ENCODE data around the gene RFXAP.
A peak's percentile ranks its signal among the peaks of the same experiment; 100 is the strongest.

The RFXAP gene

GRCh38 chr13:36814465-36814864 lies 4.6 kb upstream of the RFXAP start:
- 94 to 95% methylated on average over 9 of the region's 9 CpGs for WGBS, 2 experiments
- Histone ChIP-seq H3K4me3 (ENCODE audit: insufficient read depth, low read depth, low read length) (no peak overlapping the region), H3K27ac (ENCODE audit: insufficient read depth, low read depth, low read length, poor library complexity, severe bottlenecking) (no peak overlapping the region), H3K4me1 (ENCODE audit: control insufficient read depth, insufficient read depth, low read length) (no peaks in the 10 kb centered on the region), H3K9me3 (ENCODE audit: control insufficient read depth, low read length) (no peaks in the 10 kb centered on the region), H3K27me3 (ENCODE audit: control insufficient read depth, insufficient read depth, low read length, poor library complexity, severe bottlenecking) (no peaks in the 10 kb centered on the region), H3K36me3 (ENCODE audit: control insufficient read depth, insufficient read depth, low read length) (no peaks in the 10 kb centered on the region)

- no peak overlapping the region for H3K4me3 ChIP-seq (ENCODE audit: insufficient read depth, low read depth, low read length)
- no peaks in the 10 kb centered on the region for H3K27me3 ChIP-seq (ENCODE audit: control insufficient read depth, insufficient read depth, low read length, poor library complexity, severe bottlenecking)
- H3K36me3 ChIP-seq (ENCODE audit: control insufficient read depth, insufficient read depth, low read length), result no peaks in the 10 kb centered on the region
- WGBS, 2 experiments, result 87 to 98% methylated on average over 2 of the region's 2 CpGs
- H3K4me1 ChIP-seq (ENCODE audit: control insufficient read depth, insufficient read depth, low read length), result peaks cover 2% of the 10 kb centered on the region
- no peaks in the 10 kb centered on the region for H3K9me3 ChIP-seq (ENCODE audit: control insufficient read depth, low read length)
- no peak overlapping the region for H3K27ac ChIP-seq (ENCODE audit: insufficient read depth, low read depth, low read length, poor library complexity, severe bottlenecking)
Observed at GRCh38 chr13:36815062-36815461, 4.0 kb upstream of the RFXAP start.

- 50% methylated on average over 12 of the region's 12 CpGs for WGBS, 2 experiments
- no peaks in the 10 kb centered on the region for H3K36me3 ChIP-seq (ENCODE audit: control insufficient read depth, insufficient read depth, low read length)
- no peaks in the 10 kb centered on the region for H3K27me3 ChIP-seq (ENCODE audit: control insufficient read depth, insufficient read depth, low read length, poor library complexity, severe bottlenecking)
- H3K4me3 ChIP-seq (ENCODE audit: insufficient read depth, low read depth, low read length), result peak overlapping the region; percentile 73
- no peaks in the 10 kb centered on the region for H3K9me3 ChIP-seq (ENCODE audit: control insufficient read depth, low read length)
- no peak overlapping the region for H3K27ac ChIP-seq (ENCODE audit: insufficient read depth, low read depth, low read length, poor library complexity, severe bottlenecking)
- H3K4me1 ChIP-seq (ENCODE audit: control insufficient read depth, insufficient read depth, low read length), result peaks cover 8% of the 10 kb centered on the region
Observed at GRCh38 chr13:36817996-36818803, 822 bp upstream of the RFXAP start.

GRCh38 chr13:36819739-36820090 lies 693 bp downstream of the RFXAP start:
- peaks cover 8% of the 10 kb centered on the region for H3K4me1 ChIP-seq (ENCODE audit: control insufficient read depth, insufficient read depth, low read length)
- no peaks in the 10 kb centered on the region for H3K36me3 ChIP-seq (ENCODE audit: control insufficient read depth, insufficient read depth, low read length)
- H3K27ac ChIP-seq (ENCODE audit: insufficient read depth, low read depth, low read length, poor library complexity, severe bottlenecking), result no peak overlapping the region
- WGBS, 2 experiments, result 2 to 5% methylated on average over 20 of the region's 20 CpGs
- H3K4me3 ChIP-seq (ENCODE audit: insufficient read depth, low read depth, low read length), result peak overlapping the region; percentile 73
- no peaks in the 10 kb centered on the region for H3K9me3 ChIP-seq (ENCODE audit: control insufficient read depth, low read length)
- H3K27me3 ChIP-seq (ENCODE audit: control insufficient read depth, insufficient read depth, low read length, poor library complexity, severe bottlenecking), result no peaks in the 10 kb centered on the region

GRCh38 chr13:36820222-36820621 lies 1.2 kb downstream of the RFXAP start:
- WGBS, 2 experiments, result 77 to 80% methylated on average over 4 of the region's 4 CpGs
- peak overlapping the region; percentile 73 for H3K4me3 ChIP-seq (ENCODE audit: insufficient read depth, low read depth, low read length)

GRCh38 chr13:36822785-36823184 lies 3.8 kb downstream of the RFXAP start:
- Histone ChIP-seq H3K4me3 (ENCODE audit: insufficient read depth, low read depth, low read length) (no peak overlapping the region), H3K27ac (ENCODE audit: insufficient read depth, low read depth, low read length, poor library complexity, severe bottlenecking) (no peak overlapping the region), H3K36me3 (ENCODE audit: control insufficient read depth, insufficient read depth, low read length) (no peaks in the 10 kb centered on the region), H3K4me1 (ENCODE audit: control insufficient read depth, insufficient read depth, low read length) (peaks cover 8% of the 10 kb centered on the region), H3K27me3 (ENCODE audit: control insufficient read depth, insufficient read depth, low read length, poor library complexity, severe bottlenecking) (no peaks in the 10 kb centered on the region), H3K9me3 (ENCODE audit: control insufficient read depth, low read length) (no peaks in the 10 kb centered on the region)
- 97% methylated on average over 3 of the region's 3 CpGs for WGBS, 2 experiments

More at GRCh38 chr13:36820222-36820621, 1.2 kb downstream of the RFXAP start:
- peaks cover 8% of the 10 kb centered on the region for H3K4me1 ChIP-seq (ENCODE audit: control insufficient read depth, insufficient read depth, low read length)
- H3K36me3 ChIP-seq (ENCODE audit: control insufficient read depth, insufficient read depth, low read length), result no peaks in the 10 kb centered on the region
- H3K27ac ChIP-seq (ENCODE audit: insufficient read depth, low read depth, low read length, poor library complexity, severe bottlenecking), result no peak overlapping the region
- H3K9me3 ChIP-seq (ENCODE audit: control insufficient read depth, low read length), result no peaks in the 10 kb centered on the region
- H3K27me3 ChIP-seq (ENCODE audit: control insufficient read depth, insufficient read depth, low read length, poor library complexity, severe bottlenecking), result no peaks in the 10 kb centered on the region

GRCh38 chr13:36829753-36830152 lies 10.7 kb downstream of the RFXAP start:
- Histone ChIP-seq H3K27me3 (ENCODE audit: control insufficient read depth, insufficient read depth, low read length, poor library complexity, severe bottlenecking) (no peaks in the 10 kb centered on the region), H3K4me3 (ENCODE audit: insufficient read depth, low read depth, low read length) (no peak overlapping the region), H3K27ac (ENCODE audit: insufficient read depth, low read depth, low read length, poor library complexity, severe bottlenecking) (no peak overlapping the region), H3K36me3 (ENCODE audit: control insufficient read depth, insufficient read depth, low read length) (peaks cover 7% of the 10 kb centered on the region), H3K9me3 (ENCODE audit: control insufficient read depth, low read length) (no peaks in the 10 kb centered on the region), H3K4me1 (ENCODE audit: control insufficient read depth, insufficient read depth, low read length) (no peaks in the 10 kb centered on the region)
- 61 to 70% methylated on average over 1 of the region's 1 CpG for WGBS, 2 experiments

- Histone ChIP-seq H3K4me1 (ENCODE audit: control insufficient read depth, insufficient read depth, low read length) (no peaks in the 10 kb centered on the region), H3K27me3 (ENCODE audit: control insufficient read depth, insufficient read depth, low read length, poor library complexity, severe bottlenecking) (no peaks in the 10 kb centered on the region), H3K36me3 (ENCODE audit: control insufficient read depth, insufficient read depth, low read length) (peaks cover 7% of the 10 kb centered on the region), H3K4me3 (ENCODE audit: insufficient read depth, low read depth, low read length) (no peak overlapping the region), H3K9me3 (ENCODE audit: control insufficient read depth, low read length) (no peaks in the 10 kb centered on the region), H3K27ac (ENCODE audit: insufficient read depth, low read depth, low read length, poor library complexity, severe bottlenecking) (no peak overlapping the region)
- whole genome bisulfite sequencing, 2 experiments, result 92% methylated on average over 2 of the region's 3 CpGs
Observed at GRCh38 chr13:36831291-36831690, 12.3 kb downstream of the RFXAP start.

- Histone ChIP-seq H3K9me3 (ENCODE audit: control insufficient read depth, low read length) (no peaks in the 10 kb centered on the region), H3K27ac (ENCODE audit: insufficient read depth, low read depth, low read length, poor library complexity, severe bottlenecking) (no peak overlapping the region), H3K4me1 (ENCODE audit: control insufficient read depth, insufficient read depth, low read length) (no peaks in the 10 kb centered on the region), H3K27me3 (ENCODE audit: control insufficient read depth, insufficient read depth, low read length, poor library complexity, severe bottlenecking) (no peaks in the 10 kb centered on the region), H3K4me3 (ENCODE audit: insufficient read depth, low read depth, low read length) (no peak overlapping the region), H3K36me3 (ENCODE audit: control insufficient read depth, insufficient read depth, low read length) (peaks cover 2% of the 10 kb centered on the region)
- 95 to 100% methylated on average over 3 of the region's 3 CpGs for WGBS, 2 experiments
Observed at GRCh38 chr13:36834299-36834698, 15.3 kb downstream of the RFXAP start.

GRCh38 chr13:36837354-36838092 lies 18.5 kb downstream of the RFXAP start:
- H3K4me3 ChIP-seq (ENCODE audit: insufficient read depth, low read depth, low read length), result no peak overlapping the region
- no peaks in the 10 kb centered on the region for H3K9me3 ChIP-seq (ENCODE audit: control insufficient read depth, low read length)
- no peak overlapping the region for H3K27ac ChIP-seq (ENCODE audit: insufficient read depth, low read depth, low read length, poor library complexity, severe bottlenecking)
- H3K4me1 ChIP-seq (ENCODE audit: control insufficient read depth, insufficient read depth, low read length), result no peaks in the 10 kb centered on the region
- WGBS, 2 experiments, result 68 to 72% methylated on average over 4 of the region's 4 CpGs
- H3K36me3 ChIP-seq (ENCODE audit: control insufficient read depth, insufficient read depth, low read length), result no peaks in the 10 kb centered on the region
- H3K27me3 ChIP-seq (ENCODE audit: control insufficient read depth, insufficient read depth, low read length, poor library complexity, severe bottlenecking), result no peaks in the 10 kb centered on the region

All from ectodermal cell (in vitro differentiated cells).